ENCODE results near the gene HOGA1. TPM values are rescaled to one million over a fixed set of nuclear protein-coding genes. Genes with fewer than 3 reads are reported as not detected.

HOGA1 gene
- total RNA-seq, 4 donors from 2014 or later = 0.40 TPM; not detected in 3

- Histone ChIP-seq H3K9me3 (no peaks in the 10 kb centered on the region), H3K4me3 (no peak overlapping the region), H3K27ac (no peak overlapping the region), H3K4me1 (peaks cover 0 to 18% (median 0%) of the 10 kb centered on the region in 4 donors), H3K27me3 (no peaks in the 10 kb centered on the region), H3K36me3 (no peaks in the 10 kb centered on the region)
- no peak for DNase-seq
- no peak for TF ChIP-seq POLR2A (IDR thresholded peaks at IDR 0.05)
- TF ChIP-seq CTCF (IDR thresholded peaks at IDR 0.05) = no peak
These were observed 37.5 kb upstream of the HOGA1 start for GRCh38 chr10:97546456-97547270.

GRCh38 chr10:97547271-97547600 lies 37.0 kb upstream of the HOGA1 start:
- no peaks in the 10 kb centered on the region for H3K9me3 ChIP-seq
- peaks cover 0 to 13% (median 0%) of the 10 kb centered on the region in 4 donors for H3K4me1 ChIP-seq
- H3K27me3 ChIP-seq = no peaks in the 10 kb centered on the region
- no peak overlapping the region for H3K27ac ChIP-seq
- H3K4me3 ChIP-seq = no peak overlapping the region
- H3K36me3 ChIP-seq = no peaks in the 10 kb centered on the region
- no peak for DNase-seq
- TF ChIP-seq POLR2A (IDR thresholded peaks at IDR 0.05) (no peak), CTCF (IDR thresholded peaks at IDR 0.05) (no peak)

- no peaks in the 10 kb centered on the region for H3K27me3 ChIP-seq
These were observed 36.2 kb upstream of the HOGA1 start for GRCh38 chr10:97547962-97548361.

GRCh38 chr10:97548828-97549455 lies 35.2 kb upstream of the HOGA1 start:
- Histone ChIP-seq H3K4me3 (no peak overlapping the region), H3K4me1 (no peaks in the 10 kb centered on the region), H3K36me3 (no peaks in the 10 kb centered on the region), H3K27me3 (no peaks in the 10 kb centered on the region), H3K27ac (no peak overlapping the region), H3K9me3 (no peaks in the 10 kb centered on the region)
- TF ChIP-seq CTCF (IDR thresholded peaks at IDR 0.05) (no peak), POLR2A (IDR thresholded peaks at IDR 0.05) (no peak)
- DNase-seq = no peak

More at GRCh38 chr10:97547962-97548361, 36.2 kb upstream of the HOGA1 start:
- no peak for DNase-seq
- Histone ChIP-seq H3K27ac (no peak overlapping the region), H3K4me3 (no peak overlapping the region), H3K9me3 (no peaks in the 10 kb centered on the region), H3K36me3 (no peaks in the 10 kb centered on the region), H3K4me1 (peaks cover 0 to 6% (median 0%) of the 10 kb centered on the region in 4 donors)
- TF ChIP-seq POLR2A (IDR thresholded peaks at IDR 0.05) (no peak), CTCF (IDR thresholded peaks at IDR 0.05) (no peak)

GRCh38 chr10:97549587-97550322 lies 34.4 kb upstream of the HOGA1 start:
- no peaks in the 10 kb centered on the region for H3K4me1 ChIP-seq
- H3K4me3 ChIP-seq = no peak overlapping the region
- no peaks in the 10 kb centered on the region for H3K27me3 ChIP-seq
- TF ChIP-seq POLR2A (IDR thresholded peaks at IDR 0.05) (no peak), CTCF (IDR thresholded peaks at IDR 0.05) (no peak)
- H3K9me3 ChIP-seq = no peaks in the 10 kb centered on the region
- H3K27ac ChIP-seq = no peak overlapping the region
- no peaks in the 10 kb centered on the region for H3K36me3 ChIP-seq
- no peak for DNase-seq

Measured in Peyer's patch (tissue), 4 donors.